Ovary (tissue), 9 donors: ENCODE data around the gene ABHD15. TPM values are rescaled to one million over a fixed set of nuclear protein-coding genes. Genes with fewer than 3 reads are reported as not detected.

Experiments
- DNase-seq, 5 donors: peaks; one replicate each; pipeline ENCODE4 v3.0.0-alpha.2; 2019 to 2020
- H3K27ac ChIP-seq, 2 donors: fragments of 200-600 bp; one replicate each; pipeline versions ENCODE4 v1.5.1 to v1.8.0; 2019 to 2022
- H3K27me3 ChIP-seq: fragments of 200-600 bp; one replicate; pipeline ENCODE4 v1.8.0; 2022
- H3K36me3 ChIP-seq: fragments of 200-600 bp; sonication (generic); one replicate; pipeline ENCODE4 v1.5.1; 2019
- H3K4me1 ChIP-seq: one replicate; pipeline ENCODE4 v1.8.1; 2013; ENCODE audit warnings: mild to moderate bottlenecking, moderate library complexity; ENCODE audit not compliant: insufficient read depth
- H3K4me3 ChIP-seq: fragments of 200-600 bp; sonication (generic); one replicate; pipeline ENCODE4 v1.5.1; 2017
- H3K9me3 ChIP-seq, 2 donors: fragments of 200-600 bp in 1 of 2; sonication (generic) in 1 of 2; one replicate each; pipeline versions ENCODE4 v1.5.1 to v1.8.1; 2013 to 2019; ENCODE audit warnings: mild to moderate bottlenecking in 1 of 2, moderate library complexity in 1 of 2
- EP300 ChIP-seq: sonication (generic); formaldehyde crosslinking; IDR thresholded peaks from one replicate; pipeline ENCODE4 v1.6.1; 2017; ENCODE audit warnings: antibody characterized with exemption
- POLR2A ChIP-seq: fragments of 450-650 bp; IDR thresholded peaks from one replicate; pipeline ENCODE4 v1.6.1; 2017; ENCODE audit warnings: antibody characterized with exemption, mild to moderate bottlenecking, moderate library complexity
- WGBS, 3 donors: extraction: QIAGEN DNeasy Blood & Tissue Kit in 1 of 3; methylation state at CpG; one replicate each; pipeline versions ENCODE4 v1.1.5 to v1.1.7; 2013 to 2017; 5-methylcytosine and 5-hydroxymethylcytosine counted together
- intact Hi-C, 4 donors: fragments of 100-400 bp; cut with DNase I; formaldehyde crosslinking; loops; one replicate each; pipeline versions ENCODE4 v1.11.0 to v1.15.1; 2022 to 2023
- polyA plus RNA-seq, 2 donors: library from polyadenylated mRNA; stranded (reverse); fragments of 200-250 nt in 1 of 2; fragments of 350-450 nt in 1 of 2; fragmentation: Illumina TruSeq in 1 of 2; extraction: RNeasy Lipid Tissue Mini Kit (QIAGEN cat#74804) in 1 of 2; gene quantifications; one replicate each; pipeline ENCODE4 v1.2.3, GENCODE V29; 2013 to 2014
- total RNA-seq, 7 donors: library from RNA; depleted of rRNA in 2 of 7; stranded (reverse); fragments of >200 nt in 2 of 7; fragmentation: NEBNext Ultra II Directional in 3 of 7; extraction: Animal tissue kit (Norgen Biotek cat#: 25700) in 3 of 7; gene quantifications; one replicate each; pipeline versions ENCODE4 v1.1.0 to v1.2.4, GENCODE V29; 2016 to 2023
- TF ChIP-seq, protein P1 (sequence below), 3 donors: fragments of 450-650 bp in 2 of 3; fragments of 200-600 bp in 1 of 3; IDR thresholded peaks; one replicate each; pipeline versions ENCODE4 v1.5.1 to v1.8.0; 2016 to 2022; ENCODE audit warnings: antibody characterized with exemption in 3 of 3, mild to moderate bottlenecking in 1 of 3
- donor health status: DM: no; HTN: no; CAD: no; lungs with moderate emphysema.
- donor health status: DM: no; HTN: no; CAD: no.
- donor health status: Bipolar disorder and iron deficiency.
- donor health status: DM: yes; HTN: yes; CAD: no.
- donor health status: DM: no; HTN: no; CAD: no.
- donor health status: DM: yes; HTN: yes; CAD: no.

The ABHD15 gene
- total and polyA plus RNA-seq, 9 donors: 3.0 to 8.7 (median 4.8) TPM

DNA sequence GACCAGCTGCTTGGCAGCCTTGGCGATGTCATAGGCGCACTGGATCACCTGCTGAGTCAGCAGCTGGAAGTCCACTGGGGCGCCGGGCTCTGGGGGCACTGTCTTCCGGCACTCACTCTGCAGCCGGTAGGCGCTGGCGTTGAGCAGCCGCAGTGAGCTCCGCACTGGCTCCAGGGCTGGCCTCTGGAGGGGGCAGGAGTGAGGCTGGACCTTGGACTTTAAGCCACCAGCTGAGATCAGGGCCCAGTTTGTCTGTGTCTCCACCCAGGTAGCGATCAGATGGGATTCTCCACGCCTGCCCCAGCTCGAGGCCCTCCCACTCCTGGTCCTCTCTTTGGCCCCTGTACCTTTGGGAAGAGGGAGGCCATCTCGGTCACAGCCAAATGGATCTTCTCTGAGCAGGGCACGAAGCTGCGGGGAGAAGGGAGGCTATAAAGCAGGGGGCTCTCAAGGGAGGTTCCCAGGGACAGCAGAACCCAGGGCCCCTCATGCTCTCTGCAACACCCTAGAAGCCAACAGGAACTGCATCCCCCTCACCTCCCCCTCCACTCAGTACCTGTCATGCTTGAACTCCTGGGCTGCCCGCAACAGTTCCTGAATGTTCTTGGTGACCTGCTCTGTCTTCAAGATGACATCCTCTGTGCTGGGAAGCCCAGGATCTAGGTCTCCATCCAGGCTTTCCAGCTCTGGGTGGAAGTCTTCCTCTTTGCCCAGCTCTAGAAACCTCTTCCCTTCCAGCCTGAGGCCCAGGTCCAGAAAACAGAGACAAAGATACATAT lies 8.1 kb upstream of the ABHD15 start:
- intact Hi-C loops: no loop called here
- Histone ChIP-seq H3K4me3 (no peak overlapping the region), H3K36me3 (no peaks in the 10 kb centered on the region), H3K27me3 (no peaks in the 10 kb centered on the region), H3K4me1 (peaks cover 15% of the 10 kb centered on the region), H3K9me3 (no peaks in the 10 kb centered on the region), H3K27ac (no peak overlapping the region)
- WGBS, 3 donors: 79 to 84% (median 83%) methylated on average over 16 to 17 of the region's 17 CpGs
- TF ChIP-seq, protein P1, sequence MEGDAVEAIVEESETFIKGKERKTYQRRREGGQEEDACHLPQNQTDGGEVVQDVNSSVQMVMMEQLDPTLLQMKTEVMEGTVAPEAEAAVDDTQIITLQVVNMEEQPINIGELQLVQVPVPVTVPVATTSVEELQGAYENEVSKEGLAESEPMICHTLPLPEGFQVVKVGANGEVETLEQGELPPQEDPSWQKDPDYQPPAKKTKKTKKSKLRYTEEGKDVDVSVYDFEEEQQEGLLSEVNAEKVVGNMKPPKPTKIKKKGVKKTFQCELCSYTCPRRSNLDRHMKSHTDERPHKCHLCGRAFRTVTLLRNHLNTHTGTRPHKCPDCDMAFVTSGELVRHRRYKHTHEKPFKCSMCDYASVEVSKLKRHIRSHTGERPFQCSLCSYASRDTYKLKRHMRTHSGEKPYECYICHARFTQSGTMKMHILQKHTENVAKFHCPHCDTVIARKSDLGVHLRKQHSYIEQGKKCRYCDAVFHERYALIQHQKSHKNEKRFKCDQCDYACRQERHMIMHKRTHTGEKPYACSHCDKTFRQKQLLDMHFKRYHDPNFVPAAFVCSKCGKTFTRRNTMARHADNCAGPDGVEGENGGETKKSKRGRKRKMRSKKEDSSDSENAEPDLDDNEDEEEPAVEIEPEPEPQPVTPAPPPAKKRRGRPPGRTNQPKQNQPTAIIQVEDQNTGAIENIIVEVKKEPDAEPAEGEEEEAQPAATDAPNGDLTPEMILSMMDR (IDR thresholded peaks at IDR 0.05): no peak
- DNase-seq: peak in 3 of 5 donors; percentile 19 to 24 (median 21)

DNA sequence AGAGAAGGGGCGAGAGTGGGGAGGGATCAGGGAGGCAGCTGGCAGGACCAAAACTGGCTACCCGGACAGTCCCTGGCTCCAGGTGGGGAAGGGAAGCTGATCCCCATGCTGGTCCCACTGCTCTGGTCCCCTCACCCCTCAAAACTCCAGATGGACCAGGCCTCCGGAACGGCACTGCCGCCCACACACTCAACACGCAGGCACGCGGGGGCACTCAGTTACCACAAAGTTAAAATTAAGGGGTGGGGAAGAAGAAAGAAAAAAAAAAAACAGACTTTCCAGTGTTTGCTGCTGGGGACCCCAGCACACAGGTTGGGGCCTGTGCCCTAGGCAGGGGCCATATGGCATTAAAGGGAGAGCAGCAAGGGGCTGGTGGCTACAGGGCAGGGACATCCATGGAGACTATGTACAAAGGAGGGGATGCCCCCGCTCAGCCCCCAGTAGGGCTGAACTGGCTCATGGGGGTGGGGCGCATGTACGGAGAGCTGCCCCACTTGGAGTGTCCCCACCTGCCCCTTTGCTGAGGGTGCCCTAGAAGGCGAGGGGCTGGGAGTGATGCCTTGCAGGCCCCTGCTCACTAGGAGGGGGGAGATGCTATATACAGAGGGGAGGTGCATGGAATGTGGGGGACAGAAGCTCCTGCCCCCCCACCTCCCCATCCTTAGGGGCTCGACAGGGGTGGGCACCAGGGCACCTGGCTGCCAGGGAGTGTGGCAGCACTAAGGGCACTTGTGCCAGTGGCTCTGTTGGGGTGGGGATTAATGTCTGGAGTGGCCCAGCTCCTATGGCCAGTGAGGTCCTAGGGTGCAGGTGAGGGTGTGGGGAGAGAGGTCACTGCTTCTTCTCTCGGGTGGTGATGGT lies 7.3 kb upstream of the ABHD15 start:
- peak in 2 of 5 donors; percentile 13 to 18 for DNase-seq
- Histone ChIP-seq H3K4me1 (peaks cover 17% of the 10 kb centered on the region), H3K4me3 (no peak overlapping the region), H3K36me3 (no peaks in the 10 kb centered on the region), H3K9me3 (no peaks in the 10 kb centered on the region), H3K27me3 (no peaks in the 10 kb centered on the region), H3K27ac (no peak overlapping the region)
- 78 to 87% (median 80%) methylated on average over 13 to 14 of the region's 14 CpGs for WGBS, 3 donors
- TF ChIP-seq POLR2A (no peak), EP300 (no peak)
- TF ChIP-seq, protein P1 (IDR thresholded peaks at IDR 0.05): no peak
- intact Hi-C loops: no loop called here

DNA sequence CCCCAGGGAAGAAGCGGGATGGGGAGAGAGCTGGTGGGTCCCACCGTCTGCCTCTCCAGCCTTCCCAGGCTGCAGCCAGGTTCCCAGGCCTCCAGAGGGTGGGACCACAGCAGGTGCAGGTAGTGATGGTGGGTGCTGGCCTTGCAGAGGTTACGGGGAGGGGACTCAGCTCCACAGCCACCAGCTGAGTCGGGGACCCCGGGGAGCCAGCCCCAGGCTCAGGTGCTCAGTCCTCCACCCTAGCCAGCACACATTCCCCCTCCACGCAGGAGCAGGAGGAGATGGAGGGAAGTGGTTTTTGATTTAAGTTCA lies 6.7 kb upstream of the ABHD15 start:
- peak in 2 of 5 donors; percentile 19 to 35 for DNase-seq
- intact Hi-C loops: no loop called here
- H3K36me3 ChIP-seq: no peaks in the 10 kb centered on the region
- H3K27me3 ChIP-seq: no peaks in the 10 kb centered on the region
- 70 to 76% (median 73%) methylated on average over 6 of the region's 6 CpGs for WGBS, 3 donors
- peak overlapping the region in 1 of 2 donors; percentile 56 for H3K27ac ChIP-seq
- peaks cover 17% of the 10 kb centered on the region for H3K4me1 ChIP-seq
- no peak overlapping the region for H3K4me3 ChIP-seq
- H3K9me3 ChIP-seq: no peaks in the 10 kb centered on the region
- TF ChIP-seq POLR2A: no peak
- TF ChIP-seq EP300: no peak
- TF ChIP-seq, protein P1 (IDR thresholded peaks at IDR 0.05): no peak

DNA sequence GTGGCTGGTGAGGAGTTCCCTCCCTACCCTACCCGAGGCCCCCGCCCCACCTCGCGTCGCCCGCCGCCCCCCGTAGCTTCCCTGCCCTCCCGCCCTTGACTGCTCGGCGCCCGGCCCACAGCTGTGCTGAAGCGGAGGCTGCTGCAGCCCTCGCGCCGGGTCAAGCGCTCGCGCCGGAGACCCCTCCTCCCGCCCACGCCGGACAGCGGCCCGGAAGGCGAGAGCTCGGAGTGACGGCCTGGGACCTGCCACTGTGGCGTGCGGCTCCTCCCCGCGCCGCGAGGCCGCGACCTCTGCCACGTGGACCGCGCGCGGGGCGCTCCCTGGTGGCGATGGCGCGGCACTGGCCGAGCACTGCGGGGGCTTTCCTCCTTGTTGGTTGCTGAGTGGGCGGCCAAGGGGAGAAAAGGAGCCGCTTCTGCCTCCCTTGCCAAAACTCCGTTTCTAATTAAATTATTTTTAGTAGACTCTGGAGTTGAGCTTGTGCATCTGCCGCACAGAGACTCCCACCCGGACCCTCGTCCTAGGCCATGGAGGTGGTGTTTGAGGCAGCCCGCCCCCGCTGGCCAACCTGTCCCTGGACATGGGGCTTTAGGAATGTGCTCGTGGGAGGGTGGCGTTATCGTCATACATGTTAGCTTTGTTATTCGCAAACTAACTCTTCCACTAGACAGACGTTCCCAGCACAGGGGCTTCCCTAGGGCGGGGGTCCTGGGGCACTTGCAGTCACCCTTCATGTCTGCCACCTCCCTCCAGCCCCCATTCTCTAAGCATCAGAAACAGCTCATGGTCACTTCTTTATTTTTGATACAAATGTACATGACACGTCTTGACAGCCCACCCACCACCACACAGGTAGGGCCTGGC lies 6.1 kb upstream of the ABHD15 start:
- Histone ChIP-seq H3K4me1 (peaks cover 17% of the 10 kb centered on the region), H3K4me3 (peak overlapping the region; percentile 27), H3K27me3 (no peaks in the 10 kb centered on the region), H3K27ac (peak overlapping the region; percentile 9 to 56), H3K9me3 (no peaks in the 10 kb centered on the region), H3K36me3 (no peaks in the 10 kb centered on the region)
- DNase-seq: peak; percentile 60 to 79 (median 68)
- intact Hi-C loops: no loop called here
- 10 to 19% (median 10%) methylated on average over 29 to 62 of the region's 62 CpGs for WGBS, 3 donors
- no peak for TF ChIP-seq POLR2A
- TF ChIP-seq, protein P1 (IDR thresholded peaks at IDR 0.05): peak; percentile 49 to 73 (median 73)
